GM10266 (cell line): ENCODE measurements around the gene SULT1B1.

ENCODE experiments used
- DNase-seq: peaks from one replicate; pipeline ENCODE4 v3.0.0; 2012; ENCODE audit errors: extremely low spot score
- TF ChIP-seq, protein P1 (sequence below): IDR thresholded peaks from 2 replicates; pipeline ENCODE4 v1.5.1; 2012; ENCODE audit warnings: mild to moderate bottlenecking, low read depth; ENCODE audit not compliant: control insufficient read depth, insufficient read depth; ENCODE audit errors: missing control alignments

The SULT1B1 gene

GRCh38 chr4:69760455-69760854 is at the start of gene SULT1B1:
TSS of gene SULT1B1 (minus strand) at chr4:69760620. CDS start at chr4:69755217, 5,403 bp downstream.
- TF ChIP-seq, protein P1, sequence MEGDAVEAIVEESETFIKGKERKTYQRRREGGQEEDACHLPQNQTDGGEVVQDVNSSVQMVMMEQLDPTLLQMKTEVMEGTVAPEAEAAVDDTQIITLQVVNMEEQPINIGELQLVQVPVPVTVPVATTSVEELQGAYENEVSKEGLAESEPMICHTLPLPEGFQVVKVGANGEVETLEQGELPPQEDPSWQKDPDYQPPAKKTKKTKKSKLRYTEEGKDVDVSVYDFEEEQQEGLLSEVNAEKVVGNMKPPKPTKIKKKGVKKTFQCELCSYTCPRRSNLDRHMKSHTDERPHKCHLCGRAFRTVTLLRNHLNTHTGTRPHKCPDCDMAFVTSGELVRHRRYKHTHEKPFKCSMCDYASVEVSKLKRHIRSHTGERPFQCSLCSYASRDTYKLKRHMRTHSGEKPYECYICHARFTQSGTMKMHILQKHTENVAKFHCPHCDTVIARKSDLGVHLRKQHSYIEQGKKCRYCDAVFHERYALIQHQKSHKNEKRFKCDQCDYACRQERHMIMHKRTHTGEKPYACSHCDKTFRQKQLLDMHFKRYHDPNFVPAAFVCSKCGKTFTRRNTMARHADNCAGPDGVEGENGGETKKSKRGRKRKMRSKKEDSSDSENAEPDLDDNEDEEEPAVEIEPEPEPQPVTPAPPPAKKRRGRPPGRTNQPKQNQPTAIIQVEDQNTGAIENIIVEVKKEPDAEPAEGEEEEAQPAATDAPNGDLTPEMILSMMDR: no peak
- DNase-seq: no peak

- no peak for DNase-seq
- TF ChIP-seq, protein P1: no peak
Measured at GRCh38 chr4:69800599-69800998, 40.2 kb upstream of the SULT1B1 start.

GRCh38 chr4:69799337-69799736 is 38.9 kb upstream of the SULT1B1 start:
- DNase-seq: no peak
- TF ChIP-seq, protein P1: no peak

- TF ChIP-seq, protein P1: no peak
- no peak for DNase-seq
Measured at GRCh38 chr4:69793732-69794131, 33.3 kb upstream of the SULT1B1 start.

DNA sequence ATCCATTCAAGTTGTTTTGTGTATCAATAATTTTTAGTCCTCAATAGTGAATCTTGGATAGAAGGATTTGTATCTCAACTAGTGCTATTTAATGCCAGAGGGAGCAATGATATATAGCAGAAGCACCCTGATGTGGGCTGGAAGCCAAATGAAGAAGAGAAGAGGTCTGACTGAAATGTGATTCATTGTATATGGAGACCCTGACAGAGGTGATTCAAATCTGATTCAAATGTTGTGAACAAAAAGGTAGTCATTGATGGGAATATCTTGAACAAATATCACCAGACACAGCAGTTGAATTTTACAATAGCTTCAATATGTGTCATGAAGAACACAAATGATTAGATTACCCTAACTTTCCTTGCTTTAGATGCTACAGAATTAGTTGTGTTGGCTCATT is 27.5 kb upstream of the SULT1B1 start:
- no peak for DNase-seq
- TF ChIP-seq, protein P1: no peak

DNA sequence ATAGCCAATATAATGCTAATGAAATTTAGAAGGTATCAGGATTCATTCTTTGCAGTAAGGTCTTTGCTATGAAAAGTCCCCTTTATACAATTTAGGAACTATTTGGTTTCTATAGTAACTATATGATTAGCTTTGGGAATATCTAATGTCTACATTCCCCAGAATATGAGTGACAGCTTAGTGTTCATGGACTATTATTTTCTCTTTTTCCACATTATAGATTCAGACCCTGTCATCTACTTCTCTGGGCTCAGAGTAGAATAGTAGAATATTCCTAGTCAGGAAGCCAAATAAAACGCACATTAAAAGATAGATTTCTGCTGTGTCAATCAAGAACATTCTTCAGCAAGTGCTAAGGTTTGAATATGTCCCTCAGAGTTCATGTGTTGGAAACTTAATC is 26.1 kb upstream of the SULT1B1 start:
- TF ChIP-seq, protein P1: no peak
- no peak for DNase-seq

- no peak for DNase-seq
- TF ChIP-seq, protein P1: no peak
Measured at GRCh38 chr4:69785211-69785831, 24.9 kb upstream of the SULT1B1 start.
